ENCODE data around the gene ESR2. TPM values are rescaled to one million over a fixed set of nuclear protein-coding genes. Genes with fewer than 3 reads are reported as not detected.

Gene ESR2
- total and polyA plus RNA-seq, 2 of the 8 experiments (the other 6 are each of a cell fraction or from before 2014, with no cell fraction given), result 0.19 to 0.23 TPM

DNA sequence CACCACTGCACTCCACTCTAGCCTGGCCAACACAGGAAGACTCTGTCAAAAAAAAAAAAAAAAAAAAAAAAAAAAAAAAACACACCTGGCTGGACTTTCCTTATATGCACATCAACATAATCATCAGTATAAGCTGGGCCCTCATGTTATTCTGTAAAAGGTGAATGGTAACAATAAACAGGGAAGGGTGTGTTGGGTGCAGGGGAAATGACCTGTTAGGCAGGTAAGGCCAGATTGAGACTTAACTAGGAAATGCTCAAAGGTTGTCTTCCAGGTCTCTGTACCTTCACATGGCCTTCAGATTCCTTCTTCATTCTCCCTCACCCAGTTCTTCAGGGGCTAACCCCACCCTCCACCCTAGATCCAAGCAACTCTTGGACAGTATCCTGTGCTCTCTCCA is 47.5 kb downstream of the ESR2 start:
- FAIRE-seq, result no peak
- Histone ChIP-seq H3K18ac (ENCODE audit: extremely low read depth, low read length) (no peak overlapping the region), H3K79me2 (ENCODE audit: control insufficient read depth in 1 of 2, insufficient read depth in 2 of 2, low read length in 2 of 2) (no peaks in the 10 kb centered on the region), H4K5ac (ENCODE audit: insufficient read length, low read depth, low read length) (no peak overlapping the region), H2BK5ac (ENCODE audit: low read depth, low read length) (no peak overlapping the region), H3K9ac (replicated peaks in 1 of 4; ENCODE audit: extremely low read depth in 1 of 4, low read depth in 3 of 4, low read length in 3 of 4) (no peak overlapping the region), H2AFZ (ENCODE audit: low read length) (no peak overlapping the region), H2BK12ac (ENCODE audit: low read depth, low read length) (no peak overlapping the region), H2AK5ac (ENCODE audit: low read depth, low read length) (no peak overlapping the region), H3K4me1 (replicated peaks in 1 of 4; ENCODE audit: control insufficient read depth in 3 of 4, insufficient read depth in 4 of 4, low read length in 3 of 4) (no peaks in the 10 kb centered on the region), H4K8ac (ENCODE audit: extremely low read depth, insufficient read depth, low read length) (no peak overlapping the region), H3K27me3 (replicated peaks in 1 of 4; ENCODE audit: control insufficient read depth in 3 of 4, extremely low read depth in 1 of 4, insufficient read depth in 3 of 4, low read length in 3 of 4) (no peaks in the 10 kb centered on the region; a peak in 1 of 7 replicates), H4K91ac (replicated peaks; ENCODE audit: insufficient read length, low read length) (no peak overlapping the region), H3K23me2 (ENCODE audit: low read depth, low read length) (no peaks in the 10 kb centered on the region), H2BK15ac (ENCODE audit: low read length) (no peak overlapping the region), H3K4me3 (ENCODE audit: extremely low read depth in 1 of 4, insufficient read depth in 2 of 4, low read depth in 3 of 4, low read length in 4 of 4) (no peak overlapping the region), H3K27ac (ENCODE audit: low read depth, low read length) (no peak overlapping the region), H2BK120ac (replicated peaks; ENCODE audit: low read depth, low read length) (no peak overlapping the region), H3K14ac (ENCODE audit: insufficient read length) (no peak overlapping the region), H3K4me2 (ENCODE audit: insufficient read depth in 1 of 2, low read depth in 2 of 2, low read length in 2 of 2) (no peak overlapping the region), H2BK20ac (ENCODE audit: low read length) (no peak overlapping the region), H3K56ac (replicated peaks; ENCODE audit: insufficient read length, low read depth, low read length) (no peak overlapping the region), H3K23ac (ENCODE audit: insufficient read length) (no peak overlapping the region), H3K36me3 (ENCODE audit: control insufficient read depth in 2 of 4, insufficient read depth in 4 of 4, low read length in 3 of 4) (no peaks in the 10 kb centered on the region), H3K4ac (replicated peaks; ENCODE audit: insufficient read length, low read depth, low read length) (no peak overlapping the region), H3K9me3 (ENCODE audit: insufficient read depth in 2 of 2, low read depth in 1 of 2, low read length in 1 of 2) (no peaks in the 10 kb centered on the region), H3K79me1 (ENCODE audit: low read depth, low read length) (no peaks in the 10 kb centered on the region), H4K20me1 (replicated peaks in 1 of 2; ENCODE audit: control insufficient read depth in 1 of 2, insufficient read depth in 2 of 2, low read length in 2 of 2) (no peaks in the 10 kb centered on the region)
- no peak for DNase-seq (ENCODE audit: low read depth in 1 of 2, low spot score in 2 of 2)
- CTCF ChIA-PET (ENCODE audit: partially characterized antibody), result no interaction called here
- POLR2A ChIA-PET (ENCODE audit: partially characterized antibody), result interaction anchor here (0.6 kb wide), 1 partner anchor 457 kb away, joined by 3 read pairs; no protein-coding TSS in a partner anchor
- TF ChIP-seq JUND (IDR thresholded peaks at IDR 0.05; ENCODE audit: low read length), result no peak
- TF ChIP-seq EGR1 (IDR thresholded peaks at IDR 0.05; ENCODE audit: borderline replicate concordance, low read depth, low read length), result no peak
- TF ChIP-seq BRCA1 (IDR thresholded peaks at IDR 0.05; ENCODE audit: low read depth, low read length), result no peak
- no peak for TF ChIP-seq CBX5 (IDR thresholded peaks at IDR 0.05; ENCODE audit: low read depth, low read length)
- no peak for TF ChIP-seq EP300 (IDR thresholded peaks at IDR 0.05; ENCODE audit: borderline replicate concordance in 1 of 2, low read depth in 2 of 2, low read length in 2 of 2)
- no peak for TF ChIP-seq ZNF274 (IDR thresholded peaks at IDR 0.05; ENCODE audit: borderline replicate concordance, extremely low read depth, low read length)
